Activated CD4-positive, alpha-beta T cell treated with anti-CD3 and anti-CD28 coated beads, Interleukin-2, amount 50 U/mL, for 4 hours (primary cell): ENCODE measurements around the gene PPP1R27.

Source experiments
- DNase-seq, 2 experiments: peaks; one replicate each; pipeline ENCODE4 v3.0.0-alpha.2; 2020

PPP1R27 gene

GRCh38 chr17:81860756-81861568 is 26.1 kb upstream of the PPP1R27 start:
- peak; percentile 98 for DNase-seq

GRCh38 chr17:81859906-81860755 is 25.3 kb upstream of the PPP1R27 start, which contains the start of gene P4HB:
P4HB (minus strand) TSS chr17:81860535; CDS start chr17:81860471, 64 bp downstream.
- DNase-seq = no peak

GRCh38 chr17:81858967-81859905 is 24.4 kb upstream of the PPP1R27 start:
- no peak for DNase-seq

- DNase-seq = no peak
These were observed 23.5 kb upstream of the PPP1R27 start for GRCh38 chr17:81858170-81858966.

- DNase-seq = no peak
These were observed 20.3 kb upstream of the PPP1R27 start for GRCh38 chr17:81854974-81855774.

GRCh38 chr17:81852237-81852636 is 17.4 kb upstream of the PPP1R27 start:
- DNase-seq = no peak

- DNase-seq = no peak
These were observed 16.6 kb upstream of the PPP1R27 start for GRCh38 chr17:81851423-81851822.

GRCh38 chr17:81849457-81849856 is 14.6 kb upstream of the PPP1R27 start:
- no peak for DNase-seq

GRCh38 chr17:81846743-81847689 is 12.2 kb upstream of the PPP1R27 start:
- DNase-seq = no peak

- no peak for DNase-seq
These were observed 11.3 kb upstream of the PPP1R27 start for GRCh38 chr17:81845881-81846742.

- no peak for DNase-seq
These were observed 10.5 kb upstream of the PPP1R27 start for GRCh38 chr17:81845361-81845760.

- DNase-seq = no peak
These were observed 10.0 kb upstream of the PPP1R27 start for GRCh38 chr17:81844887-81845286.

- DNase-seq = no peak
These were observed 9.5 kb upstream of the PPP1R27 start for GRCh38 chr17:81844327-81844851.

- DNase-seq = no peak
These were observed 9.0 kb upstream of the PPP1R27 start for GRCh38 chr17:81843713-81844326.

GRCh38 chr17:81842725-81843504 is 8.1 kb upstream of the PPP1R27 start:
- DNase-seq = no peak

- DNase-seq = no peak
These were observed 7.5 kb upstream of the PPP1R27 start for GRCh38 chr17:81842378-81842724.

- no peak for DNase-seq
These were observed 7.0 kb upstream of the PPP1R27 start for GRCh38 chr17:81841866-81842265.
